ENCODE results near the gene C2orf72.

C2orf72 gene

GRCh38 chr2:231043796-231044195 is 6.5 kb downstream of the C2orf72 start:
- H3K4me1 ChIP-seq (ENCODE audit: control insufficient read depth, insufficient read depth, low read length), result no peaks in the 10 kb centered on the region
- H3K9me3 ChIP-seq (ENCODE audit: control insufficient read depth in 2 of 2, low read length in 2 of 2), result no peaks in the 10 kb centered on the region
- no peaks in the 10 kb centered on the region for H3K36me3 ChIP-seq (ENCODE audit: control insufficient read depth in 2 of 2, insufficient read depth in 2 of 2, low read length in 2 of 2)
- H3K4me3 ChIP-seq (ENCODE audit: low read length in 2 of 2), result no peak overlapping the region
- peaks cover 14 to 19% of the 10 kb centered on the region in 2 donors for H3K27me3 ChIP-seq (ENCODE audit: control insufficient read depth in 1 of 2, insufficient read depth in 2 of 2, low read length in 2 of 2)
- H3K9ac ChIP-seq (ENCODE audit: low read length in 2 of 2), result no peak overlapping the region
- no peak overlapping the region for H3K27ac ChIP-seq (ENCODE audit: low read length)

GRCh38 chr2:231046916-231047273 is 9.6 kb downstream of the C2orf72 start:
- Histone ChIP-seq H3K9ac (ENCODE audit: low read length in 2 of 2) (no peak overlapping the region), H3K27me3 (ENCODE audit: control insufficient read depth in 1 of 2, insufficient read depth in 2 of 2, low read length in 2 of 2) (peaks cover 7 to 10% of the 10 kb centered on the region in 2 donors), H3K27ac (ENCODE audit: low read length) (no peak overlapping the region)

GRCh38 chr2:231047274-231047922 is 10.1 kb downstream of the C2orf72 start:
- no peak overlapping the region for H3K27ac ChIP-seq (ENCODE audit: low read length)
- H3K27me3 ChIP-seq (ENCODE audit: control insufficient read depth in 1 of 2, insufficient read depth in 2 of 2, low read length in 2 of 2), result peaks cover 4 to 6% of the 10 kb centered on the region in 2 donors
- H3K4me1 ChIP-seq (ENCODE audit: control insufficient read depth, insufficient read depth, low read length), result peaks cover 5% of the 10 kb centered on the region
- H3K36me3 ChIP-seq (ENCODE audit: control insufficient read depth in 2 of 2, insufficient read depth in 2 of 2, low read length in 2 of 2), result no peaks in the 10 kb centered on the region
- H3K9me3 ChIP-seq (ENCODE audit: control insufficient read depth in 2 of 2, low read length in 2 of 2), result no peaks in the 10 kb centered on the region
- H3K4me3 ChIP-seq (ENCODE audit: low read length in 2 of 2), result no peak overlapping the region
- no peak overlapping the region for H3K9ac ChIP-seq (ENCODE audit: low read length in 2 of 2)

More at GRCh38 chr2:231046916-231047273, 9.6 kb downstream of the C2orf72 start:
- no peaks in the 10 kb centered on the region for H3K36me3 ChIP-seq (ENCODE audit: control insufficient read depth in 2 of 2, insufficient read depth in 2 of 2, low read length in 2 of 2)
- no peaks in the 10 kb centered on the region for H3K9me3 ChIP-seq (ENCODE audit: control insufficient read depth in 2 of 2, low read length in 2 of 2)
- H3K4me1 ChIP-seq (ENCODE audit: control insufficient read depth, insufficient read depth, low read length), result no peaks in the 10 kb centered on the region
- no peak overlapping the region for H3K4me3 ChIP-seq (ENCODE audit: low read length in 2 of 2)

- no peaks in the 10 kb centered on the region for H3K36me3 ChIP-seq (ENCODE audit: control insufficient read depth in 2 of 2, insufficient read depth in 2 of 2, low read length in 2 of 2)
- no peaks in the 10 kb centered on the region for H3K9me3 ChIP-seq (ENCODE audit: control insufficient read depth in 2 of 2, low read length in 2 of 2)
- H3K27me3 ChIP-seq (ENCODE audit: control insufficient read depth in 1 of 2, insufficient read depth in 2 of 2, low read length in 2 of 2), result peaks cover 3 to 5% of the 10 kb centered on the region in 2 donors
- H3K4me3 ChIP-seq (ENCODE audit: low read length in 2 of 2), result no peak overlapping the region
- H3K9ac ChIP-seq (ENCODE audit: low read length in 2 of 2), result no peak overlapping the region
- H3K27ac ChIP-seq (ENCODE audit: low read length), result no peak overlapping the region
- peaks cover 10% of the 10 kb centered on the region for H3K4me1 ChIP-seq (ENCODE audit: control insufficient read depth, insufficient read depth, low read length)
These were observed 10.9 kb downstream of the C2orf72 start for GRCh38 chr2:231047923-231048915.

GRCh38 chr2:231049286-231050017 is 12.1 kb downstream of the C2orf72 start:
- Histone ChIP-seq H3K4me1 (ENCODE audit: control insufficient read depth, insufficient read depth, low read length) (peaks cover 10% of the 10 kb centered on the region), H3K27me3 (ENCODE audit: control insufficient read depth in 1 of 2, insufficient read depth in 2 of 2, low read length in 2 of 2) (peaks cover 3 to 5% of the 10 kb centered on the region in 2 donors), H3K9ac (ENCODE audit: low read length in 2 of 2) (no peak overlapping the region), H3K27ac (ENCODE audit: low read length) (no peak overlapping the region), H3K9me3 (ENCODE audit: control insufficient read depth in 2 of 2, low read length in 2 of 2) (no peaks in the 10 kb centered on the region), H3K36me3 (ENCODE audit: control insufficient read depth in 2 of 2, insufficient read depth in 2 of 2, low read length in 2 of 2) (no peaks in the 10 kb centered on the region), H3K4me3 (ENCODE audit: low read length in 2 of 2) (no peak overlapping the region)

GRCh38 chr2:231050018-231050901 is 12.9 kb downstream of the C2orf72 start:
- H3K27ac ChIP-seq (ENCODE audit: low read length), result no peak overlapping the region
- H3K4me3 ChIP-seq (ENCODE audit: low read length in 2 of 2), result no peak overlapping the region
- no peaks in the 10 kb centered on the region for H3K9me3 ChIP-seq (ENCODE audit: control insufficient read depth in 2 of 2, low read length in 2 of 2)
- H3K36me3 ChIP-seq (ENCODE audit: control insufficient read depth in 2 of 2, insufficient read depth in 2 of 2, low read length in 2 of 2), result no peaks in the 10 kb centered on the region
- H3K9ac ChIP-seq (ENCODE audit: low read length in 2 of 2), result no peak overlapping the region
- peaks cover 10% of the 10 kb centered on the region for H3K4me1 ChIP-seq (ENCODE audit: control insufficient read depth, insufficient read depth, low read length)
- H3K27me3 ChIP-seq (ENCODE audit: control insufficient read depth in 1 of 2, insufficient read depth in 2 of 2, low read length in 2 of 2), result peaks cover 3 to 5% of the 10 kb centered on the region in 2 donors

- Histone ChIP-seq H3K9me3 (ENCODE audit: control insufficient read depth in 2 of 2, low read length in 2 of 2) (no peaks in the 10 kb centered on the region), H3K4me1 (ENCODE audit: control insufficient read depth, insufficient read depth, low read length) (peaks cover 13% of the 10 kb centered on the region), H3K9ac (ENCODE audit: low read length in 2 of 2) (no peak overlapping the region), H3K27ac (ENCODE audit: low read length) (no peak overlapping the region), H3K36me3 (ENCODE audit: control insufficient read depth in 2 of 2, insufficient read depth in 2 of 2, low read length in 2 of 2) (no peaks in the 10 kb centered on the region), H3K4me3 (ENCODE audit: low read length in 2 of 2) (no peak overlapping the region), H3K27me3 (ENCODE audit: control insufficient read depth in 1 of 2, insufficient read depth in 2 of 2, low read length in 2 of 2) (peaks cover 3 to 5% of the 10 kb centered on the region in 2 donors)
These were observed 13.8 kb downstream of the C2orf72 start for GRCh38 chr2:231051116-231051515.

GRCh38 chr2:231052494-231053451 is 15.4 kb downstream of the C2orf72 start:
- H3K27ac ChIP-seq (ENCODE audit: low read length), result no peak overlapping the region
- peak overlapping the region; percentile 57 to 62 for H3K9ac ChIP-seq (ENCODE audit: low read length in 2 of 2)
- no peaks in the 10 kb centered on the region for H3K36me3 ChIP-seq (ENCODE audit: control insufficient read depth in 2 of 2, insufficient read depth in 2 of 2, low read length in 2 of 2)
- H3K4me3 ChIP-seq (ENCODE audit: low read length in 2 of 2), result peak overlapping the region; percentile 79 to 86
- H3K27me3 ChIP-seq (ENCODE audit: control insufficient read depth in 1 of 2, insufficient read depth in 2 of 2, low read length in 2 of 2), result no peaks in the 10 kb centered on the region
- H3K4me1 ChIP-seq (ENCODE audit: control insufficient read depth, insufficient read depth, low read length), result peaks cover 17% of the 10 kb centered on the region
- H3K9me3 ChIP-seq (ENCODE audit: control insufficient read depth in 2 of 2, low read length in 2 of 2), result no peaks in the 10 kb centered on the region

GRCh38 chr2:231053846-231054245 is 16.5 kb downstream of the C2orf72 start:
- H3K27ac ChIP-seq (ENCODE audit: low read length), result no peak overlapping the region
- no peak overlapping the region for H3K4me3 ChIP-seq (ENCODE audit: low read length in 2 of 2)
- H3K4me1 ChIP-seq (ENCODE audit: control insufficient read depth, insufficient read depth, low read length), result peaks cover 28% of the 10 kb centered on the region
- H3K9ac ChIP-seq (ENCODE audit: low read length in 2 of 2), result no peak overlapping the region
- no peaks in the 10 kb centered on the region for H3K36me3 ChIP-seq (ENCODE audit: control insufficient read depth in 2 of 2, insufficient read depth in 2 of 2, low read length in 2 of 2)
- H3K9me3 ChIP-seq (ENCODE audit: control insufficient read depth in 2 of 2, low read length in 2 of 2), result no peaks in the 10 kb centered on the region
- no peaks in the 10 kb centered on the region for H3K27me3 ChIP-seq (ENCODE audit: control insufficient read depth in 1 of 2, insufficient read depth in 2 of 2, low read length in 2 of 2)
